PFSK-1 (cell line): ENCODE data around the gene PPM1K.

ENCODE experiments used
- FOXP2 ChIP-seq: optimal IDR thresholded peaks from 2 replicates; pipeline ENCODE3; 2011; ENCODE audit warnings: borderline replicate concordance, control low read depth, inconsistent platforms; ENCODE audit not compliant: insufficient read depth; ENCODE audit errors: extremely low read length, extremely low read depth
- POLR2AphosphoS5 ChIP-seq: IDR thresholded peaks from 2 replicates; pipeline ENCODE4 v1.6.1; 2012; ENCODE audit warnings: low read depth, mild to moderate bottlenecking, control low read depth, low read length, moderate library complexity
- SIN3A ChIP-seq: IDR thresholded peaks from 2 replicates; pipeline ENCODE4 v1.6.1; 2012; ENCODE audit warnings: mild to moderate bottlenecking, low read length, moderate library complexity, borderline replicate concordance; ENCODE audit not compliant: insufficient read depth
- TAF1 ChIP-seq: IDR thresholded peaks from 2 replicates; pipeline ENCODE4 v1.6.1; 2012; ENCODE audit warnings: low read length, control low read depth, borderline replicate concordance; ENCODE audit not compliant: insufficient read depth
- TF ChIP-seq, protein P1 (sequence below), 2 experiments: IDR thresholded peaks; 2 replicates each; pipeline versions ENCODE4 v1.6.1 to v1.8.0; 2011 to 2012; ENCODE audit warnings: low read depth in 2 of 2, low read length in 2 of 2, control low read depth in 1 of 2, inconsistent platforms in 1 of 2, mild to moderate bottlenecking in 1 of 2, moderate library complexity in 1 of 2; ENCODE audit not compliant: insufficient read depth in 1 of 2

Gene PPM1K

DNA sequence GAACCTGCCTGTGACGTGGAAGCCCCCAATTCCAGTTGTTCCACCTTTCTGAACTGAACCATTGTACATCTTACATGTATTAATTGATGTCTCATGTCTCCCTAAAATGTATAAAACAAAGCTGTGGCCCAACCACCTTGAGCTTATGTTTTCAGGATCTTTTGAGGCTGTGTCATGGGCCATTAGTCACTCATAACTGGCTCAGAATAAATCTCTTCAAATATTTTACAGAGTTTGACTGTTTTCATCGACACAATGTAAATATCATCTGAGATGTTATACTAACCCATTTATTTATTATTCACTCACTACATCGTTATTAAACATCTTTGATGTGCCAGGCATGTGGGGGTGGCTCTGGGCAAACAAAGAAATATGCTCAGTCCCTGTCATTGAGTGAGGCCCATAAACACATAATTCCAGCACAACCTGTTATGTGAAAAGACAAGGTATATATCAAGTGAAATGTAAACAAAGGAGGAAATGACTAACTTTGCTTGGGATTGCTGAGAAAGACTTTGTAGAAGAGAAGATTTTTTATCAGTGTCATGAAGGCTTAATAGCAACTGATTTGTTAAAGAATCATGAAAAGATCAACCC lies 34.5 kb upstream of the PPM1K start:
- TF ChIP-seq, protein P1, sequence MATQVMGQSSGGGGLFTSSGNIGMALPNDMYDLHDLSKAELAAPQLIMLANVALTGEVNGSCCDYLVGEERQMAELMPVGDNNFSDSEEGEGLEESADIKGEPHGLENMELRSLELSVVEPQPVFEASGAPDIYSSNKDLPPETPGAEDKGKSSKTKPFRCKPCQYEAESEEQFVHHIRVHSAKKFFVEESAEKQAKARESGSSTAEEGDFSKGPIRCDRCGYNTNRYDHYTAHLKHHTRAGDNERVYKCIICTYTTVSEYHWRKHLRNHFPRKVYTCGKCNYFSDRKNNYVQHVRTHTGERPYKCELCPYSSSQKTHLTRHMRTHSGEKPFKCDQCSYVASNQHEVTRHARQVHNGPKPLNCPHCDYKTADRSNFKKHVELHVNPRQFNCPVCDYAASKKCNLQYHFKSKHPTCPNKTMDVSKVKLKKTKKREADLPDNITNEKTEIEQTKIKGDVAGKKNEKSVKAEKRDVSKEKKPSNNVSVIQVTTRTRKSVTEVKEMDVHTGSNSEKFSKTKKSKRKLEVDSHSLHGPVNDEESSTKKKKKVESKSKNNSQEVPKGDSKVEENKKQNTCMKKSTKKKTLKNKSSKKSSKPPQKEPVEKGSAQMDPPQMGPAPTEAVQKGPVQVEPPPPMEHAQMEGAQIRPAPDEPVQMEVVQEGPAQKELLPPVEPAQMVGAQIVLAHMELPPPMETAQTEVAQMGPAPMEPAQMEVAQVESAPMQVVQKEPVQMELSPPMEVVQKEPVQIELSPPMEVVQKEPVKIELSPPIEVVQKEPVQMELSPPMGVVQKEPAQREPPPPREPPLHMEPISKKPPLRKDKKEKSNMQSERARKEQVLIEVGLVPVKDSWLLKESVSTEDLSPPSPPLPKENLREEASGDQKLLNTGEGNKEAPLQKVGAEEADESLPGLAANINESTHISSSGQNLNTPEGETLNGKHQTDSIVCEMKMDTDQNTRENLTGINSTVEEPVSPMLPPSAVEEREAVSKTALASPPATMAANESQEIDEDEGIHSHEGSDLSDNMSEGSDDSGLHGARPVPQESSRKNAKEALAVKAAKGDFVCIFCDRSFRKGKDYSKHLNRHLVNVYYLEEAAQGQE (IDR thresholded peaks at IDR 0.05; ENCODE audit: insufficient read depth in 1 of 2, low read depth in 2 of 2, low read length in 2 of 2), result no peak
- no peak for TF ChIP-seq TAF1
- no peak for TF ChIP-seq FOXP2
- TF ChIP-seq SIN3A, result no peak

DNA sequence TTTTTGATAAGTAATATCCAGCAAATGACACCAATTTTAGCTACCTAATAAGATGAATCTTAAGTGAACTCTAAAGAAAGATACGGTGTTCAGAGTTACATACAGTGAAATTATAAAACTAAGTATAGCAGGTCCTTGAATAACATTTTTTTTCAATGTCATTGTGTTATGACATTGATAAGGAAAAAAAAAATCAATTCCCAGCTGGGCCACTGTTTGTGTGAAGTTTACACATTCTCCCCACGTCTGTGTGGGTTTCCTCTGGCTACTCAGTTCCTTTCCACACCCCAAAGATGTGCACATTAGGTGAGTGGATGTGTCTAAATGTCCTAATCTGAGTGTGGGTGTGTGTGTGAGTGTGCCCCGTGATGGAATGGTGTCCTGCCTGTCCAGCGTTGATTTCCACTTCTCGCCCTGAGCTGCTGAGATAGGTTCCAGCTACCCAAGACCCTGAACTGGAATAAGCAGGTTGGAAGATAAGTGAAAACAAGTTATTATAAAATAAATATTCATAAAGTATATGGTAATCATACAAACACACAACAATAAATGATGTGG lies 31.2 kb upstream of the PPM1K start:
- TF ChIP-seq, protein P1 (IDR thresholded peaks at IDR 0.05; ENCODE audit: insufficient read depth in 1 of 2, low read depth in 2 of 2, low read length in 2 of 2), result no peak
- TF ChIP-seq TAF1, result no peak
- TF ChIP-seq SIN3A, result no peak
- no peak for TF ChIP-seq FOXP2
- TF ChIP-seq POLR2AphosphoS5, result no peak

DNA sequence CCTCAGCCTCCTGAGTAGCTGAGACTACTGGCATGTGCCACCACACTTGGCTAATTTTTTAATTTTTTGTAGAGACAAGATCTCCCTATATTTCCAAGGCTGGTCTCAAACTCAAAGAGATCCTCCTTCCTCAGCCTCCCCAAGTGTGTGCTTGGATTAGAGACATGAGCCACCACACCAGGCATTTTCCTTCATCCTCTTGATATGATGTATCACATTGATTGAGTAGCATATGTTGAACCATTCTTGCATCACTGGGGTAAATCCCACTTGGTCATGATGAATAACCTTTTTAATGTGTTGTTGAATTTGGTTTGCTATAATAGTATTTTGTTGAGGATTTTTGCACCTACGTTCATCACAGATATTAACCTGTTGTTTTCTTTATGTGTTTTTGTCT lies 24.2 kb upstream of the PPM1K start:
- TF ChIP-seq TAF1 (no peak), POLR2AphosphoS5 (no peak), FOXP2 (no peak), SIN3A (no peak)
- TF ChIP-seq, protein P1 (IDR thresholded peaks at IDR 0.05; ENCODE audit: insufficient read depth in 1 of 2, low read depth in 2 of 2, low read length in 2 of 2), result no peak

DNA sequence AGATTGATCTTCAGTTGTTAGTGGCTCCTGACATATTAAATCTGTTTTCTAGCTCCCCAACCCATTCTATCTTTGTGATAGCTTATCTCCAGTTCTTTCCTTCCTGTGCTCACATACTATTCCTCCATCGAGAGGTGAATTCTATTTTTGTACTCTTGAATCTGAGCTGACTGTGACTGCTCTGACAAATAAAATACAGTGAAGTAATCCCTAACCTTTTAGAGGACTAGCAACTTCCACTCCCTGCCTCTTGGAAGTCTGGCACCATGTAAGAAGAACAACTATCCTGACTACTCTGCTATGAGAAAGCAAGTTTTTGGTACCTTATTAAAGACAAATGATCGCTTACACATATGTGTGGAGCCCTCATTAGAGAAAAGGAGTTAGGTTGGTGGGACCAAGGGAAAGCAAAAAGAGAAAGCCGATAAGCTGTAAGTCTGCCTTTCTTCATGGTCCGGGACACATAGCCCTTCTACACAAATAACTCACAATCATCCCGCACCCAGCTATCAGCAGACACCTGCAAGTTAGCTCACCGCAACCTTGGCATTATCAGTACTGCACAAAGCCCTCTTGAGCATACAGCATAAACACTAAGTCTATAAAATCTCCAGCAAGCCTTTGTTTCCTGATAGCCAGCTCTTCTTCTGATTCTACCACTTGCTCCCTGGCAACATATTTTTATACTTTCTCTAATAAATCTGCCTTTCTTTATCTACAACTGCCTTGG lies 13.5 kb upstream of the PPM1K start:
- TF ChIP-seq POLR2AphosphoS5 (no peak), SIN3A (no peak), FOXP2 (no peak), TAF1 (no peak)
- TF ChIP-seq, protein P1 (IDR thresholded peaks at IDR 0.05; ENCODE audit: insufficient read depth in 1 of 2, low read depth in 2 of 2, low read length in 2 of 2), result no peak
